GM18502 (cell line): ENCODE measurements around the gene C20orf144.

Experiments used
- ATAC-seq: cut with Tn5 transposase; IDR thresholded peaks from one replicate; pipeline ENCODE4 v1.9.1; 2021; ENCODE audit warnings: mild to moderate bottlenecking; ENCODE audit not compliant: unreplicated experiment, poor library complexity

Gene C20orf144

GRCh38 chr20:33663161-33664084 lies 1.3 kb downstream of the C20orf144 start:
- peak; percentile 43 for ATAC-seq

GRCh38 chr20:33664085-33664761 lies 2.1 kb downstream of the C20orf144 start:
- ATAC-seq, result no peak

- ATAC-seq, result no peak
Observed at GRCh38 chr20:33664762-33665144, 2.6 kb downstream of the C20orf144 start.

GRCh38 chr20:33666293-33667244 lies 4.4 kb downstream of the C20orf144 start, which contains the start of gene ACTL10:
Gene ACTL10, plus strand, starts transcription at chr20:33666943. Its CDS starts 555 bp downstream, at chr20:33667498.
- ATAC-seq, result peak; percentile 74

- ATAC-seq, result peak; percentile 6
Observed at GRCh38 chr20:33667245-33667675, 5.1 kb downstream of the C20orf144 start.

GRCh38 chr20:33667676-33668465 lies 5.7 kb downstream of the C20orf144 start:
- peak; percentile 40 for ATAC-seq

GRCh38 chr20:33668466-33669155 lies 6.5 kb downstream of the C20orf144 start:
- ATAC-seq, result no peak

- no peak for ATAC-seq
Observed at GRCh38 chr20:33669224-33669623, 7.1 kb downstream of the C20orf144 start.

- ATAC-seq, result no peak
Observed at GRCh38 chr20:33669873-33670640, 7.9 kb downstream of the C20orf144 start.

- ATAC-seq, result no peak
Observed at GRCh38 chr20:33670715-33671499, 8.8 kb downstream of the C20orf144 start.

GRCh38 chr20:33671573-33672288 lies 9.6 kb downstream of the C20orf144 start:
- ATAC-seq, result no peak

GRCh38 chr20:33672426-33673113 lies 10.4 kb downstream of the C20orf144 start:
- ATAC-seq, result no peak

- no peak for ATAC-seq
Observed at GRCh38 chr20:33673114-33673409, 10.9 kb downstream of the C20orf144 start.

- peak; percentile 36 for ATAC-seq
Observed at GRCh38 chr20:33673410-33674293, 11.5 kb downstream of the C20orf144 start.
